Gastroesophageal sphincter (tissue), 3 donors: Measurements from ENCODE around the gene SMCO2.

Experiments
- CTCF ChIP-seq, 4 experiments: fragments of 200-600 bp in 2 of 4; fragments of 450-650 bp in 2 of 4; sonication (generic) in 1 of 4; IDR thresholded peaks; one replicate each; pipeline ENCODE4 v1.5.1; 2017 to 2019; ENCODE audit warnings: antibody characterized with exemption in 4 of 4, mild to moderate bottlenecking in 2 of 4, moderate library complexity in 2 of 4
- EP300 ChIP-seq: sonication (generic); formaldehyde crosslinking; IDR thresholded peaks from one replicate; pipeline ENCODE4 v1.6.1; 2017; ENCODE audit warnings: antibody characterized with exemption, mild to moderate bottlenecking
- POLR2A ChIP-seq, 2 donors: fragments of 450-650 bp; IDR thresholded peaks; one replicate each; pipeline ENCODE4 v1.6.1; 2017; ENCODE audit warnings: antibody characterized with exemption in 2 of 2, mild to moderate bottlenecking in 2 of 2, moderate library complexity in 1 of 2

- TF ChIP-seq CTCF (IDR thresholded peaks at IDR 0.05) (no peak), POLR2A (IDR thresholded peaks at IDR 0.05) (no peak), EP300 (no peak)
Measured at GRCh38 chr12:27427824-27428223, 18.7 kb upstream of the SMCO2 start.
